Liver (tissue), 9 donors: ENCODE results near the gene P4HB. TPM values are rescaled to one million over a fixed set of nuclear protein-coding genes. Genes with fewer than 3 reads are reported as not detected.

Experiments used
- DNase-seq: peaks from one replicate; pipeline ENCODE4 v3.0.0-alpha.2; 2017; ENCODE audit warnings: low spot score
- H3K27ac ChIP-seq, 2 donors: one replicate each; pipeline ENCODE4 v1.7.0; 2013; ENCODE audit warnings: inconsistent platforms in 2 of 2, low read length in 2 of 2, control low read depth in 1 of 2, low read depth in 1 of 2, mild to moderate bottlenecking in 1 of 2
- H3K27me3 ChIP-seq, 4 donors: one replicate each; pipeline versions ENCODE4 v1.6.1 to v1.7.0; 2013; ENCODE audit warnings: low read length in 3 of 4, inconsistent platforms in 1 of 4, mild to moderate bottlenecking in 1 of 4, moderate library complexity in 1 of 4; ENCODE audit not compliant: control insufficient read depth in 4 of 4, insufficient read depth in 4 of 4
- H3K36me3 ChIP-seq, 4 donors: one replicate each; pipeline versions ENCODE4 v1.6.1 to v1.7.0; 2013; ENCODE audit warnings: low read length in 3 of 4, mild to moderate bottlenecking in 3 of 4, low read depth in 1 of 4, moderate library complexity in 1 of 4; ENCODE audit not compliant: control insufficient read depth in 4 of 4, insufficient read depth in 3 of 4
- H3K4me1 ChIP-seq, 4 donors: one replicate each; pipeline versions ENCODE4 v1.6.1 to v1.7.0; 2013; ENCODE audit warnings: low read length in 3 of 4, mild to moderate bottlenecking in 3 of 4, moderate library complexity in 1 of 4; ENCODE audit not compliant: control insufficient read depth in 4 of 4, insufficient read depth in 4 of 4
- H3K4me3 ChIP-seq, 3 donors: one replicate each; pipeline versions ENCODE4 v1.6.1 to v1.7.0; 2013; ENCODE audit warnings: low read length in 3 of 3, control low read depth in 1 of 3, low read depth in 1 of 3, mild to moderate bottlenecking in 1 of 3
- H3K9ac ChIP-seq, 2 donors: one replicate each; pipeline ENCODE4 v1.7.0; 2013; ENCODE audit warnings: low read length in 2 of 2, mild to moderate bottlenecking in 2 of 2, moderate library complexity in 2 of 2, control low read depth in 1 of 2, low read depth in 1 of 2
- H3K9me3 ChIP-seq, 4 donors: one replicate each; pipeline versions ENCODE4 v1.6.1 to v1.7.0; 2013; ENCODE audit warnings: low read length in 3 of 4; ENCODE audit not compliant: control insufficient read depth in 4 of 4
- ATF3 ChIP-seq: IDR thresholded peaks from 2 replicates; pipeline ENCODE4 v1.6.1; 2016; ENCODE audit warnings: antibody characterized with exemption
- CTCF ChIP-seq: fragments of 150-350 bp; IDR thresholded peaks from 2 replicates; pipeline ENCODE4 v1.5.1; 2017; ENCODE audit warnings: improper control_type of control experiment, low read depth, low read length; ENCODE audit not compliant: missing input control
- EGR1 ChIP-seq, 2 donors: IDR thresholded peaks; 2 replicates each; pipeline ENCODE4 v1.6.1; 2016 to 2018; ENCODE audit warnings: antibody characterized with exemption in 2 of 2, low read depth in 2 of 2
- FOXA2 ChIP-seq: IDR thresholded peaks from 2 replicates; pipeline ENCODE4 v1.6.1; 2016; ENCODE audit warnings: antibody characterized with exemption
- GABPA ChIP-seq, 2 donors: IDR thresholded peaks in 1 of 2; conservative IDR thresholded peaks in 1 of 2; 2 replicates each; pipeline ENCODE4 v1.6.1; 2016; ENCODE audit warnings: antibody characterized with exemption in 2 of 2, mild to moderate bottlenecking in 1 of 2, moderate library complexity in 1 of 2
- HNF4A ChIP-seq, 2 donors: conservative IDR thresholded peaks; 2 replicates each; pipeline ENCODE4 v1.6.1; 2016; ENCODE audit warnings: antibody characterized with exemption in 2 of 2, mild to moderate bottlenecking in 2 of 2
- HNF4G ChIP-seq: IDR thresholded peaks from 2 replicates; pipeline ENCODE4 v1.6.1; 2016; ENCODE audit warnings: antibody characterized with exemption
- JUND ChIP-seq, 2 donors: IDR thresholded peaks; 2 replicates each; pipeline ENCODE4 v1.6.1; 2016; ENCODE audit warnings: antibody characterized with exemption in 2 of 2
- MAX ChIP-seq: IDR thresholded peaks from 2 replicates; pipeline ENCODE4 v1.6.1; 2016; ENCODE audit warnings: antibody characterized with exemption
- NR2F2 ChIP-seq: IDR thresholded peaks from 2 replicates; pipeline ENCODE4 v1.6.1; 2016; ENCODE audit warnings: antibody characterized with exemption
- RAD21 ChIP-seq, 2 donors: IDR thresholded peaks; 2 replicates each; pipeline ENCODE4 v1.6.1; 2016; ENCODE audit warnings: antibody characterized with exemption in 2 of 2, mild to moderate bottlenecking in 2 of 2
- REST ChIP-seq: IDR thresholded peaks from 2 replicates; pipeline ENCODE4 v1.6.1; 2016; ENCODE audit warnings: antibody characterized with exemption, mild to moderate bottlenecking
- RXRA ChIP-seq, 2 donors: IDR thresholded peaks; 2 replicates each; pipeline ENCODE4 v1.6.1; 2017 to 2018; ENCODE audit warnings: antibody characterized with exemption in 2 of 2, mild to moderate bottlenecking in 1 of 2
- SP1 ChIP-seq: IDR thresholded peaks from 2 replicates; pipeline ENCODE4 v1.6.1; 2018; ENCODE audit warnings: antibody characterized with exemption, mild to moderate bottlenecking
- TAF1 ChIP-seq: conservative IDR thresholded peaks from 2 replicates; pipeline ENCODE4 v1.6.1; 2016; ENCODE audit warnings: antibody characterized with exemption, mild to moderate bottlenecking
- YY1 ChIP-seq: IDR thresholded peaks from 2 replicates; pipeline ENCODE4 v1.6.1; 2016; ENCODE audit warnings: antibody characterized with exemption, mild to moderate bottlenecking
- ZBTB33 ChIP-seq: IDR thresholded peaks from 2 replicates; pipeline ENCODE4 v1.6.1; 2016; ENCODE audit warnings: antibody characterized with exemption
- WGBS: extraction: QIAGEN DNeasy Blood & Tissue Kit; methylation state at CpG from one replicate; pipeline ENCODE4 v1.1.7; 2013; 5-methylcytosine and 5-hydroxymethylcytosine counted together
- polyA plus RNA-seq, 2 donors: library from polyadenylated mRNA; stranded (reverse) in 1 of 2; unstranded in 1 of 2; fragments of 200-250 nt in 1 of 2; fragments of >200 nt in 1 of 2; fragmentation: Nextera tagmentation in 1 of 2; extraction: Ambion mirVana in 1 of 2; gene quantifications; one replicate each; pipeline versions ENCODE4 v1.2.1 to v1.2.3, GENCODE V29; 2013 to 2015
- total RNA-seq, 2 donors: library from RNA; depleted of rRNA; stranded (reverse); fragments of >200 nt; gene quantifications; one replicate each; pipeline ENCODE4 v1.2.3, GENCODE V29; 2014
- donor health status: healthy.
- donor health status: healthy.
- donor health status: healthy.
- donor health status: healthy.
- donor health status: healthy.

Gene P4HB
- total and polyA plus RNA-seq, 4 donors, result 1,000 to 3,361 (median 1,576) TPM

- H3K9ac ChIP-seq, result no peak overlapping the region
- TF ChIP-seq ZBTB33 (no peak), NR2F2 (no peak), RAD21 (IDR thresholded peaks at IDR 0.05) (no peak), JUND (IDR thresholded peaks at IDR 0.05) (no peak), GABPA (IDR thresholded peaks at IDR 0.05 in 1 of 2, conservative IDR thresholded peaks at IDR 0.05 in 1 of 2) (no peak), EGR1 (IDR thresholded peaks at IDR 0.05; ENCODE audit: low read depth in 2 of 2) (no peak), ATF3 (no peak), YY1 (no peak), TAF1 (no peak), SP1 (no peak), HNF4G (no peak), CTCF (no peak), MAX (no peak), FOXA2 (no peak), REST (no peak), RXRA (IDR thresholded peaks at IDR 0.05) (no peak), HNF4A (conservative IDR thresholded peaks at IDR 0.05) (no peak)
- WGBS, result 54% methylated on average over 21 of the region's 21 CpGs
Observed at GRCh38 chr17:81901167-81902022, 41.1 kb upstream of the P4HB start.

More at GRCh38 chr17:81901167-81902022, 41.1 kb upstream of the P4HB start:
- no peak for DNase-seq
- Histone ChIP-seq H3K9me3 (no peaks in the 10 kb centered on the region), H3K36me3 (peaks cover 6 to 41% (median 13%) of the 10 kb centered on the region in 4 donors), H3K4me1 (peaks cover 2 to 23% (median 14%) of the 10 kb centered on the region in 4 donors), H3K27me3 (no peaks in the 10 kb centered on the region), H3K4me3 (peak overlapping the region in 1 of 3 donors; percentile 32), H3K27ac (no peak overlapping the region)
